Measurements from ENCODE around the gene ZFP3.
A peak's percentile ranks its signal among the peaks of the same experiment; 100 is the strongest.
"Not testable (repeated sequence)": the region's sequence is repeated elsewhere in the genome, so short reads cannot be mapped to it uniquely, and the experiment has no call there.

The ZFP3 gene

GRCh38 chr17:5080591-5080990 is 2.3 kb downstream of the ZFP3 start:
- DNase-seq, result no peak

GRCh38 chr17:5092218-5093010 is 14.1 kb downstream of the ZFP3 start:
- no peak for DNase-seq

- no peak for DNase-seq
Observed at GRCh38 chr17:5096731-5097100, 18.4 kb downstream of the ZFP3 start.

- peak; percentile 82 for DNase-seq
Observed at GRCh38 chr17:5097101-5097834, 19.0 kb downstream of the ZFP3 start.

GRCh38 chr17:5099271-5099670 is 21.0 kb downstream of the ZFP3 start:
- DNase-seq, result no peak

- DNase-seq, result no peak
Observed at GRCh38 chr17:5100832-5101231, 22.6 kb downstream of the ZFP3 start.

GRCh38 chr17:5110816-5111215 is 32.5 kb downstream of the ZFP3 start:
- peak; percentile 38 for DNase-seq

GRCh38 chr17:5111402-5112204 is 33.3 kb downstream of the ZFP3 start, which contains the start of gene ZNF232:
TSS of gene ZNF232 (minus strand) at chr17:5111878. CDS start at chr17:5111822, 56 bp downstream.
- DNase-seq, result peak; percentile 95

GRCh38 chr17:5115673-5116651 is 37.7 kb downstream of the ZFP3 start, which contains the start of gene USP6:
TSS of gene USP6 (plus strand) at chr17:5116032. CDS start at chr17:5130368, 14,336 bp downstream.
- DNase-seq, result no peak

- DNase-seq, result no peak
Observed at GRCh38 chr17:5118219-5118618, 40.0 kb downstream of the ZFP3 start.

- DNase-seq, result no peak
Observed at GRCh38 chr17:5120036-5120435, 41.8 kb downstream of the ZFP3 start.

- not testable (repeated sequence) for DNase-seq
Observed at GRCh38 chr17:5120436-5121185, 42.3 kb downstream of the ZFP3 start.

GRCh38 chr17:5121186-5121841 is 43.0 kb downstream of the ZFP3 start:
- no peak for DNase-seq

GRCh38 chr17:5122056-5122455 is 43.8 kb downstream of the ZFP3 start:
- not testable (repeated sequence) for DNase-seq

- peak; percentile 33 for DNase-seq
Observed at GRCh38 chr17:5122586-5123342, 44.5 kb downstream of the ZFP3 start.

GRCh38 chr17:5123343-5124124 is 45.3 kb downstream of the ZFP3 start:
- DNase-seq, result no peak

- not testable (repeated sequence) for DNase-seq
Observed at GRCh38 chr17:5124125-5124760, 46.0 kb downstream of the ZFP3 start.

GRCh38 chr17:5124896-5125295 is 46.6 kb downstream of the ZFP3 start:
- DNase-seq, result not testable (repeated sequence)

Measured in DMS79 treated with DMSO at 0.1 percent for 48 hours (cell line).